Ovary (tissue), 9 donors: ENCODE measurements around the gene PALMD. TPM values are rescaled to one million over a fixed set of nuclear protein-coding genes. Genes with fewer than 3 reads are reported as not detected.

Experiments used
- DNase-seq, 5 donors: peaks; one replicate each; pipeline ENCODE4 v3.0.0-alpha.2; 2019 to 2020
- H3K27ac ChIP-seq, 2 donors: fragments of 200-600 bp; one replicate each; pipeline versions ENCODE4 v1.5.1 to v1.8.0; 2019 to 2022
- H3K27me3 ChIP-seq: fragments of 200-600 bp; one replicate; pipeline ENCODE4 v1.8.0; 2022
- H3K36me3 ChIP-seq: fragments of 200-600 bp; sonication (generic); one replicate; pipeline ENCODE4 v1.5.1; 2019
- H3K4me1 ChIP-seq: one replicate; pipeline ENCODE4 v1.8.1; 2013; ENCODE audit warnings: mild to moderate bottlenecking, moderate library complexity; ENCODE audit not compliant: insufficient read depth
- H3K4me3 ChIP-seq: fragments of 200-600 bp; sonication (generic); one replicate; pipeline ENCODE4 v1.5.1; 2017
- H3K9me3 ChIP-seq, 2 donors: fragments of 200-600 bp in 1 of 2; sonication (generic) in 1 of 2; one replicate each; pipeline versions ENCODE4 v1.5.1 to v1.8.1; 2013 to 2019; ENCODE audit warnings: mild to moderate bottlenecking in 1 of 2, moderate library complexity in 1 of 2
- EP300 ChIP-seq: sonication (generic); formaldehyde crosslinking; IDR thresholded peaks from one replicate; pipeline ENCODE4 v1.6.1; 2017; ENCODE audit warnings: antibody characterized with exemption
- POLR2A ChIP-seq: fragments of 450-650 bp; IDR thresholded peaks from one replicate; pipeline ENCODE4 v1.6.1; 2017; ENCODE audit warnings: antibody characterized with exemption, mild to moderate bottlenecking, moderate library complexity
- WGBS, 3 donors: extraction: QIAGEN DNeasy Blood & Tissue Kit in 1 of 3; methylation state at CpG; one replicate each; pipeline versions ENCODE4 v1.1.5 to v1.1.7; 2013 to 2017; 5-methylcytosine and 5-hydroxymethylcytosine counted together
- intact Hi-C, 4 donors: fragments of 100-400 bp; cut with DNase I; formaldehyde crosslinking; loops; one replicate each; pipeline versions ENCODE4 v1.11.0 to v1.15.1; 2022 to 2023
- polyA plus RNA-seq, 2 donors: library from polyadenylated mRNA; stranded (reverse); fragments of 200-250 nt in 1 of 2; fragments of 350-450 nt in 1 of 2; fragmentation: Illumina TruSeq in 1 of 2; extraction: RNeasy Lipid Tissue Mini Kit (QIAGEN cat#74804) in 1 of 2; gene quantifications; one replicate each; pipeline ENCODE4 v1.2.3, GENCODE V29; 2013 to 2014
- total RNA-seq, 7 donors: library from RNA; depleted of rRNA in 2 of 7; stranded (reverse); fragments of >200 nt in 2 of 7; fragmentation: NEBNext Ultra II Directional in 3 of 7; extraction: Animal tissue kit (Norgen Biotek cat#: 25700) in 3 of 7; gene quantifications; one replicate each; pipeline versions ENCODE4 v1.1.0 to v1.2.4, GENCODE V29; 2016 to 2023
- TF ChIP-seq, protein P1 (sequence below), 3 donors: fragments of 450-650 bp in 2 of 3; fragments of 200-600 bp in 1 of 3; IDR thresholded peaks; one replicate each; pipeline versions ENCODE4 v1.5.1 to v1.8.0; 2016 to 2022; ENCODE audit warnings: antibody characterized with exemption in 3 of 3, mild to moderate bottlenecking in 1 of 3
- donor health status: DM: no; HTN: no; CAD: no; lungs with moderate emphysema.
- donor health status: DM: no; HTN: no; CAD: no.
- donor health status: Bipolar disorder and iron deficiency.
- donor health status: DM: yes; HTN: yes; CAD: no.
- donor health status: DM: no; HTN: no; CAD: no.
- donor health status: DM: yes; HTN: yes; CAD: no.

Gene PALMD
- total and polyA plus RNA-seq, 9 donors: 18.0 to 43.7 (median 30.2) TPM

DNA sequence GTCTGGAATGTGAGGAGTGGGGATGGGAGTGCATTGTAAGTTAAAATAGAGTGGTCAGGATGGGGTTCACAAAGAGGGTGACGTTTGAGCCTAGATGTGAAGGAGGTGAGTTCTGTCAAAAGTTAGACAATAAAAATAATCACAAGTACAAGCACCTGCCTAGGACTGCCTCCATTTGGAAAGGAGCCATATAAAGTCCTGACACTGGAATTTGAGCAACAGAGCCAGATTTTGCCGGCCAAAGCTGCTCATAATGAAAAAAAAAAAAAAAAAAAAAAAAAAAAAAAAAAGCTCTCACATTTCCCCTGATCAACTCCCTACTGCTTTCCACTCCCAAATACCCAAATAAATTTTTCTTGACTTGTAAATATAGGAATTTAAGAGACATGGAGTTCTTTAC, 4.1 kb downstream of the PALMD start:
- Histone ChIP-seq H3K4me1 (peaks cover 5% of the 10 kb centered on the region), H3K9me3 (no peaks in the 10 kb centered on the region), H3K27me3 (no peaks in the 10 kb centered on the region), H3K4me3 (no peak overlapping the region), H3K36me3 (no peaks in the 10 kb centered on the region), H3K27ac (no peak overlapping the region)
- intact Hi-C loops: no loop called here
- DNase-seq: no peak
- TF ChIP-seq, protein P1, sequence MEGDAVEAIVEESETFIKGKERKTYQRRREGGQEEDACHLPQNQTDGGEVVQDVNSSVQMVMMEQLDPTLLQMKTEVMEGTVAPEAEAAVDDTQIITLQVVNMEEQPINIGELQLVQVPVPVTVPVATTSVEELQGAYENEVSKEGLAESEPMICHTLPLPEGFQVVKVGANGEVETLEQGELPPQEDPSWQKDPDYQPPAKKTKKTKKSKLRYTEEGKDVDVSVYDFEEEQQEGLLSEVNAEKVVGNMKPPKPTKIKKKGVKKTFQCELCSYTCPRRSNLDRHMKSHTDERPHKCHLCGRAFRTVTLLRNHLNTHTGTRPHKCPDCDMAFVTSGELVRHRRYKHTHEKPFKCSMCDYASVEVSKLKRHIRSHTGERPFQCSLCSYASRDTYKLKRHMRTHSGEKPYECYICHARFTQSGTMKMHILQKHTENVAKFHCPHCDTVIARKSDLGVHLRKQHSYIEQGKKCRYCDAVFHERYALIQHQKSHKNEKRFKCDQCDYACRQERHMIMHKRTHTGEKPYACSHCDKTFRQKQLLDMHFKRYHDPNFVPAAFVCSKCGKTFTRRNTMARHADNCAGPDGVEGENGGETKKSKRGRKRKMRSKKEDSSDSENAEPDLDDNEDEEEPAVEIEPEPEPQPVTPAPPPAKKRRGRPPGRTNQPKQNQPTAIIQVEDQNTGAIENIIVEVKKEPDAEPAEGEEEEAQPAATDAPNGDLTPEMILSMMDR (IDR thresholded peaks at IDR 0.05): no peak
- TF ChIP-seq EP300 (no peak), POLR2A (no peak)
- WGBS, 3 donors: 33 to 50% (median 38%) methylated on average over 2 of the region's 2 CpGs

DNA sequence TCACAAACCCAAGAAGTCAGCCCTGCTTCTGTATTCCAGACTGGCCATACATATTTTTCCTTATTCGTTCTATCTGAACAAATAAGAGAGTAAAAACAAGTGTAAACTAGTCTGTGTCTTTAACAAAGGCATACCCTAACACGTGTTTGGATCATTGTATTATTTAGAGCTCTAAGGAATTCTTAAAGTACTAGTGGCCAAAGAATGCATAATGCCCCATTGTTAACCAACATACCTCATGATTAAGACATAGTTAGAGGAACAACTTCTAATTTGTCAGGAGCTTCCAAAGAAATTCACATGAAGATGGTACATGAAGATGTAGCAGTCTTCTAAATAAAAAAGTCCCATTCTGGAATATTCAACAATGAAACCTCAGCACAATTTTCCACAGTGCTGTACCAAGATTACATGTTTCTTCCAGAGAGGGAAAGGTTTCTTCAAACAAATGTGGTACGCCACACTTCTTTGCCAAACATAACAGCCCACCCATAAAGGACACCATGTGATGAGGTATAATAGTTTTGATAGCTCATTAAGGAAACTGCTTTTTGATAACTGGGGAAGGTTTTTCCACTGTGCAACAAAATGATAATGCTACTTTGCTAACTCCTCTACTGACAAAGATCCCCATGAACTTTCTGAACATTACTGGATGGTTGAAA, 5.0 kb downstream of the PALMD start:
- peaks cover 3% of the 10 kb centered on the region for H3K4me1 ChIP-seq
- no peak for TF ChIP-seq POLR2A
- TF ChIP-seq, protein P1 (IDR thresholded peaks at IDR 0.05): no peak
- no peak for TF ChIP-seq EP300
- no peaks in the 10 kb centered on the region for H3K9me3 ChIP-seq
- intact Hi-C loops: no loop called here
- no peaks in the 10 kb centered on the region for H3K27me3 ChIP-seq
- no peak overlapping the region for H3K4me3 ChIP-seq
- peak overlapping the region in 1 of 2 donors; percentile 8 for H3K27ac ChIP-seq
- DNase-seq: no peak
- no peaks in the 10 kb centered on the region for H3K36me3 ChIP-seq
- WGBS, 3 donors: 36 to 44% (median 36%) methylated on average over 3 of the region's 3 CpGs

DNA sequence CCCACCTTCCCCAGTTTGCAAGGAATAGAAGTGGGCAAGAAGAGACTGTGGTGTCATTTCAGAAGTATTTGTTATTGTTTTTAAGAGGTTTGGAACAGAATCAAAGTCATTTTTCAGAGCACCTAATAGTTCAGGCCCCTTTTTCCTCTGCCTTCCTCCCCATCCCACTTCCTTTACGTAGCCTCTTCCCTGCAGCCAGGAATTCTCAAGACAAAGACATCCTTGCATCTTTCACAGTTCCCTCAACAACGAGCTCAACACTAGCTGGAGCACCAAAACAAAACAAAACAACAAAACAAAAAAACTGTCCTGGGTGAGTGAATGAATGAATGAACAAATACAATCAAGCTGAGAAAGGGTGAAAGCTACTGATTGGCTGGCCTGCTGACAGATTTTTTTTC, 7.0 kb downstream of the PALMD start:
- no peak for TF ChIP-seq EP300
- TF ChIP-seq POLR2A: no peak
- TF ChIP-seq, protein P1 (IDR thresholded peaks at IDR 0.05): no peak
- Histone ChIP-seq H3K4me1 (peaks cover 3% of the 10 kb centered on the region), H3K4me3 (no peak overlapping the region), H3K27ac (no peak overlapping the region), H3K9me3 (no peaks in the 10 kb centered on the region), H3K27me3 (no peaks in the 10 kb centered on the region), H3K36me3 (no peaks in the 10 kb centered on the region)
- DNase-seq: no peak
- intact Hi-C loops: no loop called here
- 43 to 54% (median 49%) methylated on average over 2 of the region's 2 CpGs for WGBS, 3 donors

DNA sequence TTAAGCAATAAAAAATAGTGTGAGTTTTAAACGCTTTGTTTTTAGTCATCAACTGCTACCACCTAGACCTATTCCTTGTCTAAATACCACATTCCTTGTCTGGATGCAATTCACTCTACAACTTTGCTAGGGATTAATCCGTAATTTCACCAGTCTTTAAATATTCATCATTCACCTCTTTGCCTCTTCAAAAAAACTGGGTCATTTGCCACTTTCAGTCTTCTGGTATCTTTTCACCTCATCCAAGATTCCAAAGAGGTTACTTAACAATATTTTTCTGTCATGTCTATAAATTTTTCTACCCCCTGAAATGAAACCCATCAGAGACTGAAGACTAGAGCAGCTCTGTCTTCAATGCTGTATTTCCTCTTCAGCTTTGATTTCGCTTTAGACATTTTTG, 9.5 kb downstream of the PALMD start:
- Histone ChIP-seq H3K27ac (no peak overlapping the region), H3K4me3 (no peak overlapping the region), H3K4me1 (peaks cover 3% of the 10 kb centered on the region), H3K27me3 (no peaks in the 10 kb centered on the region), H3K36me3 (no peaks in the 10 kb centered on the region), H3K9me3 (no peaks in the 10 kb centered on the region)
- no peak for TF ChIP-seq EP300
- TF ChIP-seq, protein P1 (IDR thresholded peaks at IDR 0.05): no peak
- no peak for TF ChIP-seq POLR2A
- intact Hi-C loops: no loop called here
- WGBS, 3 donors: 93 to 97% (median 94%) methylated on average over 3 of the region's 3 CpGs
- no peak for DNase-seq
